Stimulated activated naive B cell treated with anti-CD40 and anti-IgM and Interleukin-4, amounts not matched to agents 10 μg/mL and 1 μg/mL and 100 μg/mL, for 72 hours (primary cell): ENCODE measurements around the gene FAM200B.

Experiments
- ATAC-seq, 2 donors: fragments of 150-1000 bp; cut with Tn5 transposase; replicated peaks; 2 replicates each; pipeline ENCODE4 v1.10.0; 2021; ENCODE audit warnings: moderate library complexity in 1 of 2
- DNase-seq: peaks from one replicate; pipeline ENCODE4 v3.0.0; 2021
- H3K27ac Mint-ChIP-seq: one replicate; pipeline ENCODE4 v1.8.0; 2022; ENCODE audit warnings: mild to moderate bottlenecking, mixed read lengths
- H3K27me3 Mint-ChIP-seq, 2 donors: one replicate each; pipeline ENCODE4 v1.8.0; 2022; ENCODE audit warnings: mixed read lengths in 2 of 2
- H3K36me3 Mint-ChIP-seq, 2 donors: one replicate each; pipeline ENCODE4 v1.8.0; 2022; ENCODE audit warnings: mixed read lengths in 2 of 2, mild to moderate bottlenecking in 1 of 2
- H3K4me1 Mint-ChIP-seq, 2 donors: one replicate each; pipeline ENCODE4 v1.8.0; 2022; ENCODE audit warnings: mixed read lengths in 2 of 2, mild to moderate bottlenecking in 1 of 2
- H3K4me3 Mint-ChIP-seq, 2 donors: one replicate each; pipeline ENCODE4 v1.8.0; 2022; ENCODE audit warnings: mild to moderate bottlenecking in 2 of 2, mixed read lengths in 2 of 2, moderate library complexity in 1 of 2
- H3K9me3 Mint-ChIP-seq, 2 donors: one replicate each; pipeline ENCODE4 v1.8.0; 2022; ENCODE audit warnings: mixed read lengths in 2 of 2, mild to moderate bottlenecking in 1 of 2

The FAM200B gene

GRCh38 chr4:15657366-15657765 lies 24.3 kb upstream of the FAM200B start:
- no peak for ATAC-seq
- no peaks in the 10 kb centered on the region for H3K27me3 Mint-ChIP-seq
- DNase-seq: no peak
- no peaks in the 10 kb centered on the region for H3K36me3 Mint-ChIP-seq
- no peak overlapping the region for H3K4me3 Mint-ChIP-seq
- H3K9me3 Mint-ChIP-seq: no peaks in the 10 kb centered on the region
- H3K27ac Mint-ChIP-seq: no peak overlapping the region
- H3K4me1 Mint-ChIP-seq: peaks cover 9 to 39% of the 10 kb centered on the region in 2 donors

- Mint-ChIP-seq H3K27me3 (no peaks in the 10 kb centered on the region), H3K9me3 (no peaks in the 10 kb centered on the region), H3K4me3 (no peak overlapping the region), H3K27ac (no peak overlapping the region), H3K4me1 (peaks cover 9 to 34% of the 10 kb centered on the region in 2 donors), H3K36me3 (no peaks in the 10 kb centered on the region)
- ATAC-seq (no peak), DNase-seq (no peak)
Measured at GRCh38 chr4:15658136-15658770, 23.4 kb upstream of the FAM200B start.

GRCh38 chr4:15658781-15659180 lies 22.8 kb upstream of the FAM200B start:
- no peaks in the 10 kb centered on the region for H3K9me3 Mint-ChIP-seq
- DNase-seq (no peak), ATAC-seq (no peak)
- peaks cover 6 to 29% of the 10 kb centered on the region in 2 donors for H3K4me1 Mint-ChIP-seq
- H3K27me3 Mint-ChIP-seq: no peaks in the 10 kb centered on the region
- no peak overlapping the region for H3K4me3 Mint-ChIP-seq
- H3K36me3 Mint-ChIP-seq: no peaks in the 10 kb centered on the region
- no peak overlapping the region for H3K27ac Mint-ChIP-seq

DNA sequence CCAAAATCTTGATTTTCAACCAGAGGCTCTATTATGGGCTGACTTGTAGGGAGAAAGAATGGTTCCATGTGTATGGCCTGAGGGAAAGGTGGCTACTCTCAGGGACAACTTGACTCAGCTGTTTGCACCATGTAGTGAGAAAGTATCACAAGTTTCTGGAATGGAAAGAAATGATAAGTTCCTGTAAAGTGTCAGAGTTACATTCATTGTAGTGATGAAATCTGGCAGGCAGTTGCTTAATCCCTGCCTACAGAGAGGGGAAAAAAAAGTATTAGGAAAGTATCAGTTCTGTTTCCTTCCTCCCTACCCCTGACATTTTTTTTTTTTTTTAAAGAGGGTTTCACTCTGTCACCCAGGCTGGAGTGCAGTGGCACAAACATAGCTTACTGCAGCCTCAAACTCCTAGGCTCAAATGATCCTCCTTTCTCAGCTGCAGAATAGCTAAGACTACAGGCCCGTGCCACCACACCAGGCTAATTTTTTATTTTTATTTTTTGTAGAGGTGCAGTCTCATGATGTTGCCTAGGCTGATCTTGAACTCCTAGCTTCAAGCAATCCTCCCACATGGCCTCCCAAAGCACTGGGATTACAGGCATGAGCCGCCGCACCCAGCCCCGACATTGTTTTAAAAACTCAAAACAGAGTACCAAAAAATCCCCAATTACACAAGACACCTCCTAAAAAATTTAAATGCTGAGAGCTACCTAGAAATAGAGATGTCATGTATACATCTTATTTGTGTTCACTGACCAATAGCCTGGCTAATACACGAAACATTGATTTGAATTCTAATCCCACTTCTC lies 21.7 kb upstream of the FAM200B start:
- no peaks in the 10 kb centered on the region for H3K27me3 Mint-ChIP-seq
- no peaks in the 10 kb centered on the region for H3K9me3 Mint-ChIP-seq
- peaks cover 5 to 22% of the 10 kb centered on the region in 2 donors for H3K4me1 Mint-ChIP-seq
- no peaks in the 10 kb centered on the region for H3K36me3 Mint-ChIP-seq
- H3K27ac Mint-ChIP-seq: peak overlapping the region; percentile 31
- ATAC-seq (peak in 1 of 2 donors; percentile 6), DNase-seq (no peak)
- H3K4me3 Mint-ChIP-seq: no peak overlapping the region

GRCh38 chr4:15665753-15666365 lies 15.8 kb upstream of the FAM200B start:
- H3K27ac Mint-ChIP-seq: no peak overlapping the region
- H3K27me3 Mint-ChIP-seq: no peaks in the 10 kb centered on the region
- H3K36me3 Mint-ChIP-seq: no peaks in the 10 kb centered on the region
- DNase-seq (no peak), ATAC-seq (no peak)
- no peak overlapping the region for H3K4me3 Mint-ChIP-seq
- peaks cover 0 to 9% of the 10 kb centered on the region in 2 donors for H3K4me1 Mint-ChIP-seq
- no peaks in the 10 kb centered on the region for H3K9me3 Mint-ChIP-seq

GRCh38 chr4:15667006-15667405 lies 14.6 kb upstream of the FAM200B start:
- DNase-seq: no peak
- no peak for ATAC-seq
- H3K27ac Mint-ChIP-seq: no peak overlapping the region

GRCh38 chr4:15668566-15669435 lies 12.8 kb upstream of the FAM200B start:
- H3K27me3 Mint-ChIP-seq: no peaks in the 10 kb centered on the region
- peaks cover 3 to 17% of the 10 kb centered on the region in 2 donors for H3K4me1 Mint-ChIP-seq
- no peak overlapping the region for H3K4me3 Mint-ChIP-seq
- no peaks in the 10 kb centered on the region for H3K36me3 Mint-ChIP-seq
- H3K27ac Mint-ChIP-seq: no peak overlapping the region
- no peaks in the 10 kb centered on the region for H3K9me3 Mint-ChIP-seq
- DNase-seq: no peak
- ATAC-seq: no peak

More at GRCh38 chr4:15667006-15667405, 14.6 kb upstream of the FAM200B start:
- H3K36me3 Mint-ChIP-seq: no peaks in the 10 kb centered on the region
- H3K4me3 Mint-ChIP-seq: no peak overlapping the region
- H3K9me3 Mint-ChIP-seq: no peaks in the 10 kb centered on the region
- peaks cover 3 to 17% of the 10 kb centered on the region in 2 donors for H3K4me1 Mint-ChIP-seq
- H3K27me3 Mint-ChIP-seq: no peaks in the 10 kb centered on the region

DNA sequence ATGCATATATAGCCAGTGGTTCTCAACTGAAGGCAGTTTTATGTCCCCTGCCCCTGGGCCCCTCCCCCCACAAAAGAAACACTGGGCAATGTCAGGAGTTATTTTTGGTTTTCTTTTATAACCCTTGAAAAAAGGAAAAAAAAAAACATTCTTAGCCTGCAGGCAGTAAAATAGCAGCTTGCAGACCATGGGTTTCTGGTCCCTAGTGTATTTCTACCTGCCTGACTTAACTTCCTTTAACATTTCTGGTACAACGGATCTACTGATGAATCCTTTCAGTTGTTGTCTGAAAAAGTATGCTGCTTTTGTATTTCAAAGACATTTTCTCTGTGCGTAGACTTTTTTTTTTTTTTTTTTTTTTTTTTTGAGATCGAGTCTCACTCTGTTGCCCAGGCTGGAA lies 11.1 kb upstream of the FAM200B start:
- H3K4me3 Mint-ChIP-seq: peak overlapping the region; percentile 32 to 52
- ATAC-seq (no peak), DNase-seq (no peak)
- no peaks in the 10 kb centered on the region for H3K27me3 Mint-ChIP-seq
- H3K4me1 Mint-ChIP-seq: peaks cover 8 to 28% of the 10 kb centered on the region in 2 donors
- no peaks in the 10 kb centered on the region for H3K36me3 Mint-ChIP-seq
- H3K9me3 Mint-ChIP-seq: no peaks in the 10 kb centered on the region
- H3K27ac Mint-ChIP-seq: peak overlapping the region; percentile 73

DNA sequence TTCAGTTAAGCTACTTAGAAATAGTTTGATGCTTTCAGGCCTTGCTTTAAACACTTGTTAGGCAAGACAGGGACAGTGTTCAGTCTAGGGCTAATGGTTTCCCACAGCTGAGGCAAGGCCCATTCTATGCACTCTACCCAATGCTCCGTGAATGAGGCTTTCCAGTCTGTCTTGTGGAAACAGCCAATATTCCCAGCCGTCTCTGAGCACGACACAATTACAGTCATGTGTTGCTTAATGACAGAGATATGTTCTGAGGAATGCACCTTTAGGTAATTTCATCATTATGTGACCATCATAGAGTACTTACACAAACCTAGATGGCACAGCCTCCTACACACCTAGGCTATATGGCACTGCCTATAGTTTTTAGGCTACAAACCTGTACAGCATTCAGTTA lies 9.5 kb upstream of the FAM200B start:
- H3K9me3 Mint-ChIP-seq: no peaks in the 10 kb centered on the region
- H3K27me3 Mint-ChIP-seq: no peaks in the 10 kb centered on the region
- DNase-seq (no peak), ATAC-seq (no peak)
- H3K36me3 Mint-ChIP-seq: no peaks in the 10 kb centered on the region
- H3K4me3 Mint-ChIP-seq: no peak overlapping the region
- H3K27ac Mint-ChIP-seq: no peak overlapping the region
- peaks cover 8 to 30% of the 10 kb centered on the region in 2 donors for H3K4me1 Mint-ChIP-seq

DNA sequence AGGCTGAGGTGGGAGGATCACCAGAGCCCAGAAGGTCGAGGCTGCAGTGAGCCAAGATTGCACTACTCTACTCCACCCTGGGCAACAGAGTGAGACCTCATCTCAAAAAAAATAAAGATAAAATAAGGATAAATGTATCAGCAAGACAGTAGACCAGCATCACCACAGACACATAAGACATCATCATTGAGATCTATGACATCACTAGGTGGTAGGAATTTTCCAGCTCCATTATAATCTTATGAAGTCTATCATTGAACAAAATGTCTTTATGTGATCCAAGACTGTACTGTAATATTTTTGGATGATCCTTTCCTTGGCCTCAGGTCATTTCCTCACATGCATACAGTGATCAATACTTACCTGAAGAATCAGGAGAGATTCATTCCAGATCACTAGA lies 8.3 kb upstream of the FAM200B start:
- Mint-ChIP-seq H3K36me3 (no peaks in the 10 kb centered on the region), H3K27ac (no peak overlapping the region), H3K4me3 (no peak overlapping the region), H3K9me3 (no peaks in the 10 kb centered on the region), H3K27me3 (no peaks in the 10 kb centered on the region), H3K4me1 (peaks cover 8 to 30% of the 10 kb centered on the region in 2 donors)
- DNase-seq (no peak), ATAC-seq (no peak)

DNA sequence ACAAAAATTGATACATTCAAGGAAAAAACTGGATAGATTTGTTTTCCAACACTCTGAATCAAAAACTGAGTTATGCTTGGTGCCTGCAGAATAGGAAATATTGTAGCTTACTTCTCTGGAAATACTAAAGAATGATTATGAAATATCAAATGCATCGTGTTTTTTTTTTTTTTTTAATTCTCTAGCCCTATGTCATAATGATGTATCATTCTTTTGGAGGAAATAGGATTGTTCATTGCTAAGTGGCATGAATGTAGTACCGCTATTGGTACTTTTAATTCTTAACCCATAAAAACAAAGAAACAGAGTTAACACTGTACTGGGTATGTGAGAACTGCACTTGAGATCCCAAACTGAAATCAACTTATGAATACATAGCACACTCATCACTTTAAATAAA lies 7.6 kb upstream of the FAM200B start:
- Mint-ChIP-seq H3K27ac (no peak overlapping the region), H3K27me3 (no peaks in the 10 kb centered on the region), H3K9me3 (no peaks in the 10 kb centered on the region), H3K4me1 (peaks cover 8 to 30% of the 10 kb centered on the region in 2 donors), H3K4me3 (no peak overlapping the region), H3K36me3 (no peaks in the 10 kb centered on the region)
- no peak for ATAC-seq
- DNase-seq: no peak

DNA sequence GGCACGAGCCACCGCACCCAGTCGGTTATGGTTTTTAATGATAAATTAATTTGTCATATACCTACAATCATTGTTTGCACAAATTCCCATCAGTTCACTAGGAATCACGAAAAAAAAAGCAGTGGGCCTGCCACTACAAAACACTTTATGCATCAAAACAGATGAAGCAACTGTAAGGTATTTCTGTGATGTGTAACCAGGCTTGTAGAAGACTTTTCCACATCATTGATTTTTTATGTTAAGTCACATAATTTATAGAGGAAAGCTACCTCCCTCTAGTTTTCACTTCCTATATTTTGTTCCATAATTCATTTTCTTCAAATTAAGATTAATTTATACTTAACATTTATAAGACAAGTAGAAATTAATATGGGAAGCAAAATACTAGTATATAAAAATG lies 6.7 kb upstream of the FAM200B start:
- peak in 1 of 2 donors; percentile 34 for ATAC-seq
- Mint-ChIP-seq H3K4me3 (peak overlapping the region in 1 of 2 donors; percentile 8), H3K4me1 (peaks cover 10 to 32% of the 10 kb centered on the region in 2 donors), H3K36me3 (no peaks in the 10 kb centered on the region), H3K9me3 (no peaks in the 10 kb centered on the region), H3K27ac (peak overlapping the region; percentile 14), H3K27me3 (no peaks in the 10 kb centered on the region)
- DNase-seq: no peak

GRCh38 chr4:15675356-15675755 lies 6.3 kb upstream of the FAM200B start:
- no peaks in the 10 kb centered on the region for H3K27me3 Mint-ChIP-seq
- H3K4me3 Mint-ChIP-seq: no peak overlapping the region
- no peaks in the 10 kb centered on the region for H3K36me3 Mint-ChIP-seq
- no peak overlapping the region for H3K27ac Mint-ChIP-seq
- no peak for DNase-seq
- peaks cover 10 to 30% of the 10 kb centered on the region in 2 donors for H3K4me1 Mint-ChIP-seq
- ATAC-seq: peak; percentile 14 to 22
- no peaks in the 10 kb centered on the region for H3K9me3 Mint-ChIP-seq

GRCh38 chr4:15676039-15676438 lies 5.6 kb upstream of the FAM200B start:
- Mint-ChIP-seq H3K27me3 (no peaks in the 10 kb centered on the region), H3K4me3 (no peak overlapping the region), H3K4me1 (peaks cover 10 to 26% of the 10 kb centered on the region in 2 donors), H3K36me3 (no peaks in the 10 kb centered on the region), H3K9me3 (no peaks in the 10 kb centered on the region), H3K27ac (no peak overlapping the region)
- DNase-seq: no peak
- ATAC-seq: no peak
